HPDE6-E6E7 (cell line): ENCODE results near the gene GLUD1.
A peak's percentile ranks its signal among the peaks of the same experiment; 100 is the strongest.
"Not testable (repeated sequence)": the region's sequence is repeated elsewhere in the genome, so short reads cannot be mapped to it uniquely, and the experiment has no call there.

Experiments used
- DNase-seq: peaks from one replicate; pipeline ENCODE4 v3.0.0; 2011; ENCODE audit warnings: missing footprints; ENCODE audit errors: extremely low spot score

The GLUD1 gene

DNA sequence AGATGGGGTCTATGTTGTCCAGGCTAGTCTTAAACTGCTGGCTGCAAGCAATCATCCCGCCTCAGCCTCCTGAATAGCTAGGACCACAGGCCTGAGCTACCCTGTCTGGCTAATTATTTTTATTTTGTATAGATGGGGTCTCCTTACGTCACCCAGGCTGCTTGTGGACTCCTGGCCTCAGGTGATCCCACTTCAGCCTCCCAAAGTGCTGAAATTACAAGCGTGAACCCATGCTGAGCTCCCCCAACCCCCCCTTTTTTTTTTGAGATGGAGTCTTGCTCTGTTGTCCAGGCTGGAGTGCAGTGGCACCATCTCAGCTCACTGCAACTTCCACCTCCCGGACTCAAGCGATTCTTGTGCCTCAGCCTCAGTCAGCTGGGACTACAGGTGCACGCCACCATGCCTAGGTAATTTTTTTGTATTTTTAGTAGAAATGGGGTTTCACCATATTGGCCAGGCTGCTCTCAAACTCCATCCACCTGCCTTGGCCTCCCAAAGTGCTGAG is 49.2 kb downstream of the GLUD1 start:
- no peak for DNase-seq

DNA sequence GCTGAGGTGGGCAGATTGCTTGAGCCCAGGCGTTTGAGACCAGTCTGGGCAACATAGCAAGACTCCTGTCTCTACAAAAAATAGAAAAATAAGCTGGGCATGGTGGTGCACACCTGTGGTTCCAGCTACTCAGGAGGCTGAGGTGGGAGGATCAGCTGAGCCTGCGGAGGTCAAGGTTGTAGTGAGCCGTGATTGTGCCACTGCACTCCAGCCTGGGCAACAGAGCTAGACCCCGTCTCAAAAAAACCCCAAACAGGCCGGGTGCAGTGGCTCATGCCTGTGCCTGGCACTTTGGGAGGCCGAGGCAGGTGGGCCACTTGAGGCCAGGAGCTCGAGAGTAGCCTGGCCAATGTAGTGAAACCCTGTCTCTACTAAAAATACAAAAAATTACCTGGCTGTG is 51.1 kb downstream of the GLUD1 start:
- DNase-seq, result not testable (repeated sequence)

- peak; percentile 43 for DNase-seq
Measured at GRCh38 chr10:87038786-87039185, 55.9 kb downstream of the GLUD1 start.

GRCh38 chr10:87038286-87038717 is 56.3 kb downstream of the GLUD1 start:
- DNase-seq, result no peak

- DNase-seq, result no peak
Measured at GRCh38 chr10:87036623-87037022, 58.0 kb downstream of the GLUD1 start.

GRCh38 chr10:87030912-87031635 is 63.6 kb downstream of the GLUD1 start:
- no peak for DNase-seq

DNA sequence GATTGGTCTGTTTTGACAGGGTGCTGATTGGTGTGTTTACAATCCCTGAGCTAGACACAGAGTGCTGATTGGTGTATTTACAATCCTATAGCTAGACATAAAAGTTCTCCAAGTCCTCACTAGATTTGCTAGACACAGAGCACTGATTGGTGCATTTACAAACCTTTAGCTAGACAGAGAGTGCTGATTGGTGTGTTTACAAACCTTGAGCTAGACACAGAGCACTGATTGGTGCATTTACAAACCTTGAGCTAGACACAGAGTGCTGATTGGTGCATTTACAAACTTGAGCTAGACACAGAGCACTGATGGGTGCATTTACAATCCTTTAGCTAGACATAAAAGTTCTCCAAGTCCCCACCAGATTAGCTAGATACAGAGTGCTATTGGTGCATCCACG is 64.2 kb downstream of the GLUD1 start:
- DNase-seq, result not testable (repeated sequence)

DNA sequence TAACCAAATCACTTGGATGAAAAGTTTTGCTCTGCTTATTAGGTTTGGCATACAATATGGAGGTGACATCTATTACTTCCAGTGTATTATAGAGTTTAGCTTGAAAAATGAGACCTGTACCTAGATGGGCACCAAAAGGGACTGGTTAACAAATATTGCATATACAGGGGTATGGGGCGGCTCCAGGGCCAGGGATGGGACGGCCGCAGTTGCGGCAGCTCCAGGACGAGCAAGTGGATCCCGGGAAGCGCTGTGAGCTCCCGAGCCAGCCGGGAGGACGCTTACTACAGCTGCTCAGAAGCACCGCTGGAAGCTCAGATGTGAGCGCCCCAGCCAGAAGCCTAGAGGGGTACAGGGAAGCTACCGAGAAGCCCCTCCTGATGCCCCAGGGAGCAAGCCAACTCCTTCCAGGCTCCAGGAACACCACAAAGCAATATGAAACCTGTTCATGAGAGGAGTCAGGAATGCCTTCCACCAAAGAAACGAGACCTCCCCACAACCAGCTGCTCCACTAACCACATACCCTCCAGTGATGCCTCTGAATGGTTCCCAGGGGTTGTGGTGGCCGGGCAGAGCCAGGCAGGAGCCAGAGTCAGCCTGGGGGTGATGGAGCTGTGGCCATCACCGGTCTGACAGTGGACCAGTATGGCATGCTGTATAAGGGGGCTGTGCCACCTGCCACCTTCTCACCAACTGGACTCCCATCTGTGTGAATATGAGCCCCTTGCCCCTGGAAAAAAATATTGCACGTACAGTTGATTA is 67.7 kb downstream of the GLUD1 start:
- not testable (repeated sequence) for DNase-seq

GRCh38 chr10:87025285-87025958 is 69.2 kb downstream of the GLUD1 start:
- not testable (repeated sequence) for DNase-seq

DNA sequence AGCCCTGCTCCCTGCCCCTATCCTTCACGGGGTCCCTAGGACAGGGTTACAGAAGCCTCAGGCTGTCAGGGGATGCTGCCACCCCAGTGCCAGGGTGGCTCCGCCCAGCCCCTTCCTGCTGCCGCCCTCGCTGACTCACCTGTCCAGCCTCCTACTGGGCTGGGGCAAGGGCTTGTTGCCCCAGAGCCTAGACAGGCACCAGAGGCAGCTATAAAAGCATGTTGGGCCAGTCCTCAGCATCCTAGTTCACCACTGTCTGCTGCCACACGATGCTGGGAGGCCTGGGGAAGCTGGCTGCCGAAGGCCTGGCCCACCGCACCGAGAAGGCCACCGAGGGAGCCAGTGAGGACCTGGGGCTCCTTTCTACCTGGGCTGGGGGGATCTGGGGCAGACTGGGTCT is 74.6 kb downstream of the GLUD1 start, which contains the start of gene FAM25A:
Gene FAM25A (plus strand): TSS at position 239 of the 400 bp plus-strand sequence. CDS start 31 bp downstream, at position 270.
- DNase-seq, result not testable (repeated sequence)

- DNase-seq, result not testable (repeated sequence)
Measured at GRCh38 chr10:87019504-87019903, 75.1 kb downstream of the GLUD1 start.

DNA sequence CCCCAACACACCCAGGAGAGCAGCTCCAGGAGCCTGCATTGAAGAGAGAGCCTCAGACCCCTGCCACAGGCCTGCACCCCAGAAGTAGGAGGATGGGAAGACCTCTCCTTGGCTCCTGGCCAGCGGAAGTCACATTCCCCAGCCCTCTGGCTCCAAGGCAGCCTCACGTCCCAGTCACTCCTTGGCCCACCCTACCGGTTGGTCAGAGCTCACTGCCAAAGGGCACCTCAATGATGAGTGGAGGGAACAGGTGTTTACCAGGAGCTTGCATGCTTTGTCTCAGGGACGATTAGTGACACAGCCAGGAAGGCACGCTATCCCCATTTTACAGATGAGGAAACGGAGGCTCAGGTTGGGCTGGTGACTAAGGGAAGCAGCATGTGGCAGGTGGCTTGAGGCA is 75.6 kb downstream of the GLUD1 start:
- DNase-seq, result not testable (repeated sequence)

- not testable (repeated sequence) for DNase-seq
Measured at GRCh38 chr10:87018127-87018526, 76.5 kb downstream of the GLUD1 start.

DNA sequence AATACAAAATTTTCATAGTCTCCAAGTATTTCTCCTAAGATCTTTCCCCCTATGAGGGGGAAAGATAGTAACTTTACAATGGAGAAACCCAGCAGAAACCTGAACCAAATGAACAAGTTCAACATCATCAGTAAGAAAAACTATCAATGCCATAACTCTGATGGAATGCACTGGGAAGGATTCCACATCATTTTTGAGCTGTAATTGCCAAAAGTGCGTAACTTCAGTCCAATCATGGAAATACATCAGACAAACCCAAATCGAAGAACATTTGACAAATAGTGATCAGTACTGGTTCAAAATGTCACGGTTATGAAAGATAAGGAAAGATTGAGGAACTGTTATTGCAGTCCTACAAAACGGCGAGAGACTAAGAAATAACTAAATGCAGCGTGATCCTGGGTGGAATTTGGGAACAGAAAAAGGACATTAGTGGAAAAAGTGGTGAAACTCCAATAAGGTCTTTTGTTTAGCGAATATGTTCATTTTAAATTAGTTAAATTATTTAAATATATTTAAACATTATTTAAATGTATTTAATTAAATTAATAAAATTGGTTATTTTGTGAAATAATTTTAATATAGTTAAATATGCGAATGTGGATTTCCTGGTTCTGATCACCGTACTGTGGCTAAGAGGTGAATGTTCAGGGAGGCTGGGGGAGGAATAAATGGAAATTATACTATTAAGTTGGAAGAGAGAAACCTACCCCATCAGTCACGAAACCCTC is 79.5 kb downstream of the GLUD1 start:
- not testable (repeated sequence) for DNase-seq

- DNase-seq, result not testable (repeated sequence)
Measured at GRCh38 chr10:87013528-87013927, 81.1 kb downstream of the GLUD1 start.

DNA sequence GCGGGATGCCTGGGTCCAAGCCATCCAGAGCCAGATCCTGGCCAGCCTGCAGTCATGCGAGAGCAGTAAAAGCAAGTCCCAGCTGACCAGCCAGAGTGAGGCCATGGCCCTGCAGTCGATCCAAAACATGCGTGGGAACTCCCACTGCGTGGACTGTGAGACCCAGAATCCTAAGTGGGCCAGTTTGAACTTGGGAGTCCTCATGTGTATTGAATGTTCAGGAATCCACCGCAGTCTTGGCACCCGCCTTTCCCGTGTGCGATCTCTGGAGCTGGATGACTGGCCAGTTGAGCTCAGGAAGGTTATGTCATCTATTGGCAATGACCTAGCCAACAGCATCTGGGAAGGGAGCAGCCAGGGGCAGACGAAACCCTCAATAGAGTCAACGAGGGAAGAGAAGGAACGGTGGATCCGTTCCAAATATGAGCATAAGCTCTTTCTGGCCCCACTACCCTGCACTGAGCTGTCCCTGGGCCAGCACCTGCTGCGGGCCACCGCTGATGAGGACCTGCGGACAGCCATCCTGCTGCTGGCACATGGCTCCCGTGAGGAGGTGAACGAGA is 85.4 kb downstream of the GLUD1 start:
- DNase-seq, result not testable (repeated sequence)

DNA sequence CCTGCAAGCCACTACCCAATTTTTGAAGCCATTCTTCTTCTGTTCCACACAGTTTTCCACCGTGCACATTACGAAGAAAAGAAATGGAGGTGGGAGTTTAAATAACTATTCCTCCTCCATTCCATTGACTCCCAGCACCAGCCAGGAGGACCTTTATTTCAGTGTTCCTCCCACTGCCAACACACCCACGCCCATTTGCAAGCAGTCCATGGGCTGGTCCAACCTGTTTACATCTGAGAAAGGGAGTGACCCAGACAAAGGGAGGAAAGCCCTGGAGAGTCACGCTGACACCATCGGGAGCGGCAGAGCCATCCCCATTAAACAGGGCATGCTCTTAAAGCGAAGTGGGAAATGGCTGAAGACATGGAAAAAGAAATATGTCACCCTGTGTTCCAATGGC is 86.3 kb downstream of the GLUD1 start:
- DNase-seq, result peak; percentile 11

GRCh38 chr10:87007674-87008073 is 87.0 kb downstream of the GLUD1 start:
- not testable (repeated sequence) for DNase-seq

- not testable (repeated sequence) for DNase-seq
Measured at GRCh38 chr10:87007124-87007523, 87.5 kb downstream of the GLUD1 start.

DNA sequence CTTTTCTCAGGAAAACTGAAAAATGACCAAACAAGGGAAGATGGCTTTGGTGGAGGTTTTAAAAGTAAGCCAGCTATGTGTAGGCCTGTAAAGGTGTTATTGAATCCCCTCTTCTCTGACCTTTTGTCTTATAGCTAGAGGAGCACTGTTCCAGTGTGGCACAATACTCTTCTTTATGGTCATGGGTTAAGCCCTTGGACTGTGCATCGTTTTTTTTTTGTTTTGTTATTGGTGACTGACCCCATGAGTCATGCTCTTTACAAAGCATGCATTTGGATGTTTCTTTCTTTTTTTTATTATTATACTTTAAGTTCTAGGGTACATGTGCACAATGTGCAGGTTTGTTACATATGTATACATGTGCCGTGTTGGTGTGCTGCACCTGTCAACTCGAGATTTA is 94.2 kb downstream of the GLUD1 start:
- DNase-seq, result no peak
